ENCODE measurements around the gene CIDEB. TPM values are rescaled to one million over a fixed set of nuclear protein-coding genes. Genes with fewer than 3 reads are reported as not detected.

Gene CIDEB
- total RNA-seq, 4 donors from 2014 or later = 4.9 to 12.5 (median 9.5) TPM

DNA sequence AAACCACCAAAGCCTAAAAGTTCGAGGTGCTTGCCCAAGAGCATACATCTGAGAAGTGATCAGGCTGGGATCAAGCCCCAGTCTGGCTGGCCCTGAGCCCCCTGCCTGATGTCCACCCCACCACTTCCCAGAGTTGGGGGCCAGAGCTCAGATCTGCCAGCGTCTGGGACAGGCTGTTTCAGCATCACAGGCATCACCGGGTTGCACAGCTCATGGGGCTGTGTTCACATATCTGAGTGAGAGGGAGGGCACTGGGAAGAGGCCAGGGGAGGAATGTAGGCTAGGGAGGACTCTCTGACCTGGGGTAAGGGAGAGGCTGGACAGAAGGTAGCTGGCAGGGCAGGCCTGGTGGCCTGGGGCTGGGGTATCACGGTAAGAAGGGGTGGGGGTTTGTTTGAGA lies 50.8 kb downstream of the CIDEB start:
- H3K27me3 ChIP-seq = no peaks in the 10 kb centered on the region
- no peaks in the 10 kb centered on the region for H3K9me3 ChIP-seq
- H3K27ac ChIP-seq = no peak overlapping the region
- peaks cover 0 to 9% (median 0%) of the 10 kb centered on the region in 3 donors for H3K4me1 ChIP-seq
- TF ChIP-seq POLR2AphosphoS5 (IDR thresholded peaks at IDR 0.05) (no peak), POLR2A (IDR thresholded peaks at IDR 0.05) (no peak), CTCF (IDR thresholded peaks at IDR 0.05) (no peak), EP300 (IDR thresholded peaks at IDR 0.05) (no peak)
- H3K36me3 ChIP-seq = peaks cover 0 to 26% of the 10 kb centered on the region in 2 donors
- no peak overlapping the region for H3K4me3 ChIP-seq
- no peak for ATAC-seq
- WGBS, 2 donors (ENCODE audit: low coverage in 1 of 2) = 43 to 60% methylated on average over 1 of the region's 4 CpGs

GRCh38 chr14:24255931-24256711 lies 51.7 kb downstream of the CIDEB start:
- WGBS, 2 donors (ENCODE audit: low coverage in 1 of 2) = 78 to 100% methylated on average over 4 to 6 of the region's 12 CpGs

DNA sequence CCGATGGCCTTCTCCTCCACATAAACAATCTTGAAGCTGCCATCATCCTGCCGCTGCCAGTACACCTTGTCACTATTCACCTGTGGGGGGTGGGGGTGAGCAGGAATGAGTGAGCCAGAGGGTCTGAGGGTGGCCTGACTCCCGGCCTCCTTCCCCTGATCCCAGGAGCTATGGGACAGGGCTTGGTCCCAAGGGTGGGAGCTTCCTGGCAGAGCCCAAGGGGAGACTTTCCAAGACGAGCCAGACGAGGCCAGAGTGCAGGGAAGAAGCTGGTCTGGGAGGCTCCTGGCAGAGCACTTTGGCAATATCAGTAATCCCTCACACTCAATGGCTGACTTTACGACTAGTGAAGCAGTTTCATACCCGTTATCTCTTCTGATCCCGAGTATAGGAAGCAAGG lies 52.3 kb downstream of the CIDEB start:
- no peak for ATAC-seq
- H3K36me3 ChIP-seq = peaks cover 0 to 26% of the 10 kb centered on the region in 2 donors
- 83 to 100% methylated on average over 1 of the region's 8 CpGs for WGBS, 2 donors (ENCODE audit: low coverage in 1 of 2)
- TF ChIP-seq CTCF (IDR thresholded peaks at IDR 0.05) = no peak
- TF ChIP-seq EP300 (IDR thresholded peaks at IDR 0.05) = no peak
- no peak for TF ChIP-seq POLR2AphosphoS5 (IDR thresholded peaks at IDR 0.05)
- no peak for TF ChIP-seq POLR2A (IDR thresholded peaks at IDR 0.05)
- H3K9me3 ChIP-seq = no peaks in the 10 kb centered on the region
- no peaks in the 10 kb centered on the region for H3K27me3 ChIP-seq
- H3K27ac ChIP-seq = no peak overlapping the region
- peaks cover 0 to 9% (median 0%) of the 10 kb centered on the region in 3 donors for H3K4me1 ChIP-seq
- H3K4me3 ChIP-seq = no peak overlapping the region

More at GRCh38 chr14:24255931-24256711, 51.7 kb downstream of the CIDEB start:
- Histone ChIP-seq H3K27ac (no peak overlapping the region), H3K4me1 (peaks cover 0 to 9% (median 0%) of the 10 kb centered on the region in 3 donors), H3K9me3 (no peaks in the 10 kb centered on the region), H3K36me3 (peaks cover 0 to 26% of the 10 kb centered on the region in 2 donors), H3K27me3 (no peaks in the 10 kb centered on the region), H3K4me3 (no peak overlapping the region)
- ATAC-seq = no peak
- TF ChIP-seq EP300 (IDR thresholded peaks at IDR 0.05) (no peak), POLR2A (IDR thresholded peaks at IDR 0.05) (no peak), CTCF (IDR thresholded peaks at IDR 0.05) (no peak), POLR2AphosphoS5 (IDR thresholded peaks at IDR 0.05) (no peak)

Small RNA genes within 50 kb of the gene (small RNA-seq; reads per million reads assigned to genes)
- gene RF00026 = 0 reads per million in 4 donors

Other genes with a start within 250 kb of the CIDEB start
- gene CPNE6, start 236.4 kb downstream of the CIDEB start, total RNA-seq = 1 to 10 TPM in 1 of 4 donors, not detected in 3; 1.5 TPM
- gene PCK2, start 213.7 kb downstream of the CIDEB start, total RNA-seq = 10 to 100 TPM in 3 of 4 donors, 1 to 10 TPM in 1; 9.2 to 14.9 (median 11.6) TPM
- gene DCAF11, start 193.2 kb downstream of the CIDEB start, total RNA-seq = 10 to 100 TPM; 58.0 to 81.6 (median 71.6) TPM
- gene NRL, start 193.0 kb downstream of the CIDEB start, total RNA-seq = 10 to 100 TPM in 1 of 4 donors, 1 to 10 TPM in 1, under 1 TPM in 1, not detected in 1; 0.81 to 10.4 (median 5.0) TPM
- gene FITM1, start 177.3 kb downstream of the CIDEB start, total RNA-seq = under 1 TPM in 2 of 4 donors, not detected in 2; 0.27 to 0.67 TPM
- 100 to 1,000 TPM; 114 to 186 (median 127) TPM for gene PSME1, start 171.8 kb downstream of the CIDEB start, total RNA-seq
- 10 to 100 TPM in 2 of 4 donors, 1 to 10 TPM in 2; 6.4 to 15.4 (median 10.4) TPM for gene EMC9, start 166.4 kb downstream of the CIDEB start, total RNA-seq
- gene PSME2, start 161.4 kb downstream of the CIDEB start, total RNA-seq = 10 to 100 TPM; 41.4 to 52.3 (median 42.0) TPM
- 10 to 100 TPM; 19.0 to 38.9 (median 32.0) TPM for gene RNF31, start 160.5 kb downstream of the CIDEB start, total RNA-seq
- gene IRF9, start 146.7 kb downstream of the CIDEB start, total RNA-seq = 10 to 100 TPM; 61.3 to 80.1 (median 68.1) TPM
- gene REC8, start 135.9 kb downstream of the CIDEB start, total RNA-seq = 1 to 10 TPM; 1.6 to 8.2 (median 6.8) TPM
- gene IPO4, start 119.2 kb downstream of the CIDEB start, total RNA-seq = 10 to 100 TPM; 16.8 to 31.6 (median 27.0) TPM
- 10 to 100 TPM; 34.7 to 53.3 (median 45.0) TPM for gene TM9SF1, start 112.5 kb downstream of the CIDEB start, total RNA-seq
- gene TSSK4, start 102.3 kb downstream of the CIDEB start, total RNA-seq = under 1 TPM in 1 of 4 donors, not detected in 3; 0.40 TPM
- gene CHMP4A, start 94.5 kb downstream of the CIDEB start, total RNA-seq = 100 to 1,000 TPM in 2 of 4 donors, 10 to 100 TPM in 2; 93.4 to 134 (median 106) TPM
- gene MDP1, start 91.9 kb downstream of the CIDEB start, total RNA-seq = 10 to 100 TPM in 3 of 4 donors, 1 to 10 TPM in 1; 6.9 to 17.1 (median 11.4) TPM
- 100 to 1,000 TPM; 136 to 193 (median 168) TPM for gene NEDD8, start 75.6 kb downstream of the CIDEB start, total RNA-seq
- 10 to 100 TPM; 46.0 to 70.5 (median 59.8) TPM for gene GMPR2, start 75.0 kb downstream of the CIDEB start, total RNA-seq
- gene TINF2, start 65.4 kb downstream of the CIDEB start, total RNA-seq = 10 to 100 TPM; 53.2 to 72.5 (median 70.0) TPM
- gene TGM1, start 44.8 kb downstream of the CIDEB start, total RNA-seq = 10 to 100 TPM in 1 of 4 donors, 1 to 10 TPM in 3; 1.3 to 43.3 (median 6.3) TPM
- 10 to 100 TPM; 12.9 to 27.6 (median 16.5) TPM for gene RABGGTA, start 36.4 kb downstream of the CIDEB start, total RNA-seq
- gene DHRS1, start 8.2 kb downstream of the CIDEB start, total RNA-seq = 10 to 100 TPM in 3 of 4 donors, 1 to 10 TPM in 1; 8.2 to 33.0 (median 17.7) TPM
- 10 to 100 TPM; 19.4 to 29.2 (median 22.8) TPM for gene NOP9, start 8.1 kb downstream of the CIDEB start, total RNA-seq
- 1 to 10 TPM; 2.4 to 5.0 (median 3.4) TPM for gene LTB4R2, start 2.2 kb upstream of the CIDEB start, total RNA-seq
- gene LTB4R, start 3.5 kb upstream of the CIDEB start, total RNA-seq = 1 to 10 TPM; 3.0 to 4.2 (median 3.4) TPM
- gene ADCY4, start 27.1 kb upstream of the CIDEB start, total RNA-seq = 10 to 100 TPM; 13.3 to 40.5 (median 22.6) TPM
- 1 to 10 TPM; 3.1 to 8.9 (median 3.9) TPM for gene RIPK3, start 32.0 kb upstream of the CIDEB start, total RNA-seq
- 10 to 100 TPM; 33.5 to 63.5 (median 57.9) TPM for gene NFATC4, start 60.2 kb upstream of the CIDEB start, total RNA-seq
- gene NYNRIN, start 91.0 kb upstream of the CIDEB start, total RNA-seq = 10 to 100 TPM in 2 of 4 donors, 1 to 10 TPM in 2; 6.9 to 19.9 (median 11.5) TPM
- 1 to 10 TPM in 3 of 4 donors, under 1 TPM in 1; 0.49 to 2.8 (median 2.1) TPM for gene CBLN3, start 121.7 kb upstream of the CIDEB start, total RNA-seq
- 10 to 100 TPM; 50.7 to 68.0 (median 61.3) TPM for gene KHNYN, start 122.0 kb upstream of the CIDEB start, total RNA-seq
- 10 to 100 TPM; 21.5 to 39.7 (median 31.3) TPM for gene SDR39U1, start 134.8 kb upstream of the CIDEB start, total RNA-seq
- 1 to 10 TPM in 1 of 4 donors, under 1 TPM in 1, not detected in 2; 0.93 to 9.8 TPM for gene CMA1, start 200.3 kb upstream of the CIDEB start, total RNA-seq

Data from gastroesophageal sphincter (tissue), 4 donors.